Esophagus muscularis mucosa (tissue), 3 donors: ENCODE data around the gene CUBN.

Source experiments
- POLR2A ChIP-seq: fragments of 450-650 bp; IDR thresholded peaks from one replicate; pipeline ENCODE4 v1.6.1; 2017; ENCODE audit warnings: antibody characterized with exemption, moderate library complexity, mild to moderate bottlenecking, low read depth
- TF ChIP-seq, protein P1 (sequence below), 3 experiments: fragments of 200-600 bp in 2 of 3; fragments of 450-650 bp in 1 of 3; sonication (generic) in 2 of 3; IDR thresholded peaks; one replicate each; pipeline ENCODE4 v1.5.1; 2017 to 2019; ENCODE audit warnings: antibody characterized with exemption in 3 of 3, mild to moderate bottlenecking in 2 of 3, moderate library complexity in 1 of 3

DNA sequence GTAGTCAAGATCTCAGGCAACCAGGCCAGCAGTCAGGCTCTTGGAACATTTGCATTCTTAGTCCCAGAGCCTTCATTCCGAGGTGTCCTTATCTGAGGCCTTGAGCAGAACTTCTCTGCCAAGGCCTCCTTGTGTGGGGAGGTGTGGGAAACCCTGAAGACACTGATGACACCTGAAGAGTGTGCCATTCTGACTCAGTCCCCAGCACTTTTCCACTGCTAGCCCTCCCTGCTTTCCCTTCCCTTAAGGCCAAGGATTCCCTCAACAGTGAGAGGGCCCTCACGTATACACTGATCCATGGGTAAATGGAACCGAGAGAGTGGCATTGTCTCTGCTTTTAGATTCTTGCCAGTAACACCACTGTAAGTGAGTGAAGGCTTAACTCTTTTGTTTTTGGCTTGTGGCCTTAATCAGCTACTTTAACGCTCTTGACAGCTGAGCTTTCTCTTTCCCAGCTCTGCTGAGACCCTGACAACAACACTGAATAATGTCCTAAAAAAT lies 41.6 kb upstream of the CUBN start:
- TF ChIP-seq, protein P1, sequence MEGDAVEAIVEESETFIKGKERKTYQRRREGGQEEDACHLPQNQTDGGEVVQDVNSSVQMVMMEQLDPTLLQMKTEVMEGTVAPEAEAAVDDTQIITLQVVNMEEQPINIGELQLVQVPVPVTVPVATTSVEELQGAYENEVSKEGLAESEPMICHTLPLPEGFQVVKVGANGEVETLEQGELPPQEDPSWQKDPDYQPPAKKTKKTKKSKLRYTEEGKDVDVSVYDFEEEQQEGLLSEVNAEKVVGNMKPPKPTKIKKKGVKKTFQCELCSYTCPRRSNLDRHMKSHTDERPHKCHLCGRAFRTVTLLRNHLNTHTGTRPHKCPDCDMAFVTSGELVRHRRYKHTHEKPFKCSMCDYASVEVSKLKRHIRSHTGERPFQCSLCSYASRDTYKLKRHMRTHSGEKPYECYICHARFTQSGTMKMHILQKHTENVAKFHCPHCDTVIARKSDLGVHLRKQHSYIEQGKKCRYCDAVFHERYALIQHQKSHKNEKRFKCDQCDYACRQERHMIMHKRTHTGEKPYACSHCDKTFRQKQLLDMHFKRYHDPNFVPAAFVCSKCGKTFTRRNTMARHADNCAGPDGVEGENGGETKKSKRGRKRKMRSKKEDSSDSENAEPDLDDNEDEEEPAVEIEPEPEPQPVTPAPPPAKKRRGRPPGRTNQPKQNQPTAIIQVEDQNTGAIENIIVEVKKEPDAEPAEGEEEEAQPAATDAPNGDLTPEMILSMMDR (IDR thresholded peaks at IDR 0.05): no peak
- TF ChIP-seq POLR2A: no peak
